ENCODE data around the gene LTB. TPM values are rescaled to one million over a fixed set of nuclear protein-coding genes. Genes with fewer than 3 reads are reported as not detected.

The LTB gene
- total and polyA plus RNA-seq, 2 of the 13 experiments (the other 11 are each of a cell fraction or from before 2014, with no cell fraction given): 0.09 to 0.22 TPM

- TF ChIP-seq, protein P1, sequence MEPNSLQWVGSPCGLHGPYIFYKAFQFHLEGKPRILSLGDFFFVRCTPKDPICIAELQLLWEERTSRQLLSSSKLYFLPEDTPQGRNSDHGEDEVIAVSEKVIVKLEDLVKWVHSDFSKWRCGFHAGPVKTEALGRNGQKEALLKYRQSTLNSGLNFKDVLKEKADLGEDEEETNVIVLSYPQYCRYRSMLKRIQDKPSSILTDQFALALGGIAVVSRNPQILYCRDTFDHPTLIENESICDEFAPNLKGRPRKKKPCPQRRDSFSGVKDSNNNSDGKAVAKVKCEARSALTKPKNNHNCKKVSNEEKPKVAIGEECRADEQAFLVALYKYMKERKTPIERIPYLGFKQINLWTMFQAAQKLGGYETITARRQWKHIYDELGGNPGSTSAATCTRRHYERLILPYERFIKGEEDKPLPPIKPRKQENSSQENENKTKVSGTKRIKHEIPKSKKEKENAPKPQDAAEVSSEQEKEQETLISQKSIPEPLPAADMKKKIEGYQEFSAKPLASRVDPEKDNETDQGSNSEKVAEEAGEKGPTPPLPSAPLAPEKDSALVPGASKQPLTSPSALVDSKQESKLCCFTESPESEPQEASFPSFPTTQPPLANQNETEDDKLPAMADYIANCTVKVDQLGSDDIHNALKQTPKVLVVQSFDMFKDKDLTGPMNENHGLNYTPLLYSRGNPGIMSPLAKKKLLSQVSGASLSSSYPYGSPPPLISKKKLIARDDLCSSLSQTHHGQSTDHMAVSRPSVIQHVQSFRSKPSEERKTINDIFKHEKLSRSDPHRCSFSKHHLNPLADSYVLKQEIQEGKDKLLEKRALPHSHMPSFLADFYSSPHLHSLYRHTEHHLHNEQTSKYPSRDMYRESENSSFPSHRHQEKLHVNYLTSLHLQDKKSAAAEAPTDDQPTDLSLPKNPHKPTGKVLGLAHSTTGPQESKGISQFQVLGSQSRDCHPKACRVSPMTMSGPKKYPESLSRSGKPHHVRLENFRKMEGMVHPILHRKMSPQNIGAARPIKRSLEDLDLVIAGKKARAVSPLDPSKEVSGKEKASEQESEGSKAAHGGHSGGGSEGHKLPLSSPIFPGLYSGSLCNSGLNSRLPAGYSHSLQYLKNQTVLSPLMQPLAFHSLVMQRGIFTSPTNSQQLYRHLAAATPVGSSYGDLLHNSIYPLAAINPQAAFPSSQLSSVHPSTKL (CRISPR knock-in tag; IDR thresholded peaks at IDR 0.05): no peak
- TF ChIP-seq ZNF124 (CRISPR knock-in tag; IDR thresholded peaks at IDR 0.05) (0 out of 2 replicates have a peak, but pooled peaks have one; percentile 5), EED (CRISPR knock-in tag; IDR thresholded peaks at IDR 0.05) (peak; percentile 51; the same call in 1 of the 2 replicates), ZFP90 (CRISPR knock-in tag; IDR thresholded peaks at IDR 0.05; ENCODE audit: borderline replicate concordance) (no peak), KAT8 (CRISPR knock-in tag; IDR thresholded peaks at IDR 0.05) (peak; percentile 66), ZFP36L2 (CRISPR knock-in tag; IDR thresholded peaks at IDR 0.05) (no peak), HNRNPLL (IDR thresholded peaks at IDR 0.05; ENCODE audit: low read depth, low read length, poor library complexity, severe bottlenecking) (peak; percentile 41), ZNF768 (CRISPR knock-in tag; IDR thresholded peaks at IDR 0.05) (peak; percentile 72; the same call in 1 of the 2 replicates), ZC3H4 (CRISPR knock-in tag; IDR thresholded peaks at IDR 0.05; ENCODE audit: borderline replicate concordance) (no peak), ZNF747 (CRISPR knock-in tag; IDR thresholded peaks at IDR 0.05; ENCODE audit: borderline replicate concordance) (peak; percentile 10; the same call in 1 of the 2 replicates), ZNF619 (CRISPR knock-in tag; IDR thresholded peaks at IDR 0.05) (peak; percentile 86; the same call in 1 of the 2 replicates), SMAD9 (CRISPR knock-in tag; IDR thresholded peaks at IDR 0.05) (no peak), YEATS4 (CRISPR knock-in tag; IDR thresholded peaks at IDR 0.05; ENCODE audit: borderline replicate concordance) (peak; percentile 16), TBX2 (CRISPR knock-in tag; IDR thresholded peaks at IDR 0.05; ENCODE audit: borderline replicate concordance) (0 out of 2 replicates have a peak, but pooled peaks have one; percentile 9), ZBTB4 (CRISPR knock-in tag; IDR thresholded peaks at IDR 0.05; ENCODE audit: borderline replicate concordance) (peak; percentile 83; the same call in 1 of the 2 replicates), ZBTB38 (CRISPR knock-in tag; IDR thresholded peaks at IDR 0.05) (peak; percentile 97), ZNF550 (CRISPR knock-in tag; IDR thresholded peaks at IDR 0.05; ENCODE audit: borderline replicate concordance) (0 out of 2 replicates have a peak, but pooled peaks have one; percentile 70), ZNF513 (CRISPR knock-in tag; conservative IDR thresholded peaks at IDR 0.05) (no peak), FOSL2 (CRISPR knock-in tag; IDR thresholded peaks at IDR 0.05) (peak; percentile 2; the same call in 1 of the 2 replicates)
Observed at GRCh38 chr6:31547727-31548543, 34.3 kb downstream of the LTB start (continued).
